Pulmonary artery endothelial cell (primary cell): ENCODE results near the gene MPO. TPM values are rescaled to one million over a fixed set of nuclear protein-coding genes. Genes with fewer than 3 reads are reported as not detected.

Source experiments
- DNase-seq: peaks from one replicate; pipeline ENCODE4 v3.0.0-alpha.2; 2011; ENCODE audit warnings: low read depth, low spot score
- total RNA-seq: library from RNA; depleted of rRNA; stranded (reverse); fragments of >200 nt; gene quantifications from 2 replicates; pipeline ENCODE4 v1.2.3, GENCODE V29; 2014

Gene MPO
- total RNA-seq, 1 donor from 2014 or later, result under 0.01 TPM

GRCh38 chr17:58264407-58265103 is 16.2 kb downstream of the MPO start:
- DNase-seq, result no peak

- no peak for DNase-seq
Observed at GRCh38 chr17:58263773-58264172, 17.0 kb downstream of the MPO start.

GRCh38 chr17:58262149-58262548 is 18.6 kb downstream of the MPO start:
- DNase-seq, result no peak

- no peak for DNase-seq
Observed at GRCh38 chr17:58254803-58255202, 25.9 kb downstream of the MPO start.

- DNase-seq, result no peak
Observed at GRCh38 chr17:58253082-58253481, 27.7 kb downstream of the MPO start.

- DNase-seq, result no peak
Observed at GRCh38 chr17:58252141-58252540, 28.6 kb downstream of the MPO start.

- DNase-seq, result no peak
Observed at GRCh38 chr17:58250344-58251011, 30.3 kb downstream of the MPO start.

GRCh38 chr17:58249270-58250133 is 31.2 kb downstream of the MPO start:
- DNase-seq, result no peak

- no peak for DNase-seq
Observed at GRCh38 chr17:58248955-58249269, 31.8 kb downstream of the MPO start.

GRCh38 chr17:58247511-58248363 is 33.0 kb downstream of the MPO start:
- no peak for DNase-seq

GRCh38 chr17:58246781-58247180 is 34.0 kb downstream of the MPO start:
- no peak for DNase-seq

GRCh38 chr17:58246104-58246740 is 34.5 kb downstream of the MPO start:
- DNase-seq, result no peak

- no peak for DNase-seq
Observed at GRCh38 chr17:58245428-58246103, 35.2 kb downstream of the MPO start.

GRCh38 chr17:58244963-58245362 is 35.8 kb downstream of the MPO start:
- no peak for DNase-seq

- DNase-seq, result no peak
Observed at GRCh38 chr17:58242171-58242784, 38.5 kb downstream of the MPO start.

- no peak for DNase-seq
Observed at GRCh38 chr17:58239987-58240386, 40.7 kb downstream of the MPO start.

GRCh38 chr17:58238147-58238634 is 42.5 kb downstream of the MPO start, which contains the start of gene LPO:
LPO (plus strand) TSS chr17:58238584; CDS start chr17:58242980, 4,396 bp downstream.
- DNase-seq, result no peak

GRCh38 chr17:58236394-58236793 is 44.3 kb downstream of the MPO start:
- DNase-seq, result no peak

GRCh38 chr17:58235821-58236220 is 44.9 kb downstream of the MPO start:
- no peak for DNase-seq

- no peak for DNase-seq
Observed at GRCh38 chr17:58234512-58234911, 46.2 kb downstream of the MPO start.
